ENCODE data around the gene WBP1L. TPM values are rescaled to one million over a fixed set of nuclear protein-coding genes. Genes with fewer than 3 reads are reported as not detected.

Gene WBP1L
- total and polyA plus RNA-seq, 2 of the 13 experiments (the other 11 are each of a cell fraction or from before 2014, with no cell fraction given) = 8.3 to 12.3 TPM

GRCh38 chr10:102769375-102770107, 25.8 kb downstream of the WBP1L start (continued):
- TF ChIP-seq PAXIP1 (CRISPR knock-in tag; conservative IDR thresholded peaks at IDR 0.05) (peak; percentile 77), SRY (CRISPR knock-in tag; IDR thresholded peaks at IDR 0.05) (no peak), ZNF839 (CRISPR knock-in tag; IDR thresholded peaks at IDR 0.05; ENCODE audit: borderline replicate concordance) (no peak), RXRB (CRISPR knock-in tag; IDR thresholded peaks at IDR 0.05; ENCODE audit: borderline replicate concordance) (no peak; the same call in 1 of the 2 replicates), ZZZ3 (CRISPR knock-in tag; IDR thresholded peaks at IDR 0.05; ENCODE audit: borderline replicate concordance) (no peak), ZNF780A (CRISPR knock-in tag; IDR thresholded peaks at IDR 0.05) (no peak), RBM22 (optimal IDR thresholded peaks at IDR 0.05; ENCODE audit: low read length) (no peak), FOXA1 (IDR thresholded peaks at IDR 0.05) (peak; percentile 71), FOXA1 (CRISPR knock-in tag; IDR thresholded peaks at IDR 0.05) (peak; percentile 64), ZBTB34 (CRISPR knock-in tag; IDR thresholded peaks at IDR 0.05) (no peak), ERF (CRISPR knock-in tag; IDR thresholded peaks at IDR 0.05) (no peak), AHDC1 (CRISPR knock-in tag; IDR thresholded peaks at IDR 0.05; ENCODE audit: borderline replicate concordance) (peak; percentile 35; the same call in 1 of the 2 replicates), SALL2 (CRISPR knock-in tag; IDR thresholded peaks at IDR 0.05) (no peak), ZSCAN5A (CRISPR knock-in tag; IDR thresholded peaks at IDR 0.05; ENCODE audit: borderline replicate concordance) (no peak)
